ENCODE measurements around the gene RFX7.

DNA sequence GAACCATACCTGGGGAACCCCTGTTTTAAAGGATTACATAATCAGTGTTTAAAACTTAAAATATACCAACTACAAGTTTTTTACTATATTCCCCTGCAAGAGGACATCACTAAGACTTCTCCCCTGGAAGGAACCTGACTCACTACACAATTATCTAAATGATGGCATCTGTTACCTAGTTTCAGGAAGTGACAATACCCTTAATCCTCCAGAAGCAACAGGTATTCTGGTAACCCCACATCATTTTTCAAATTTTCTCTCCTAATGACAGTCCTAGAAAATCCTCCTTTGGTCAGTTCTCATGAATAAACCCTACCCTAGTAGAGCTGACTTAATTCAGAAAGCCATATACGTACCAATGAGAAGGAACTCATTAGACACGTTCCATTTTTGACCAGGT is 78.4 kb downstream of the RFX7 start:
- TF ChIP-seq, protein P1, sequence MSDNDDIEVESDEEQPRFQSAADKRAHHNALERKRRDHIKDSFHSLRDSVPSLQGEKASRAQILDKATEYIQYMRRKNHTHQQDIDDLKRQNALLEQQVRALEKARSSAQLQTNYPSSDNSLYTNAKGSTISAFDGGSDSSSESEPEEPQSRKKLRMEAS (IDR thresholded peaks at IDR 0.05) = no peak
- no peak for TF ChIP-seq JUN (IDR thresholded peaks at IDR 0.05)
- TF ChIP-seq, protein P2, sequence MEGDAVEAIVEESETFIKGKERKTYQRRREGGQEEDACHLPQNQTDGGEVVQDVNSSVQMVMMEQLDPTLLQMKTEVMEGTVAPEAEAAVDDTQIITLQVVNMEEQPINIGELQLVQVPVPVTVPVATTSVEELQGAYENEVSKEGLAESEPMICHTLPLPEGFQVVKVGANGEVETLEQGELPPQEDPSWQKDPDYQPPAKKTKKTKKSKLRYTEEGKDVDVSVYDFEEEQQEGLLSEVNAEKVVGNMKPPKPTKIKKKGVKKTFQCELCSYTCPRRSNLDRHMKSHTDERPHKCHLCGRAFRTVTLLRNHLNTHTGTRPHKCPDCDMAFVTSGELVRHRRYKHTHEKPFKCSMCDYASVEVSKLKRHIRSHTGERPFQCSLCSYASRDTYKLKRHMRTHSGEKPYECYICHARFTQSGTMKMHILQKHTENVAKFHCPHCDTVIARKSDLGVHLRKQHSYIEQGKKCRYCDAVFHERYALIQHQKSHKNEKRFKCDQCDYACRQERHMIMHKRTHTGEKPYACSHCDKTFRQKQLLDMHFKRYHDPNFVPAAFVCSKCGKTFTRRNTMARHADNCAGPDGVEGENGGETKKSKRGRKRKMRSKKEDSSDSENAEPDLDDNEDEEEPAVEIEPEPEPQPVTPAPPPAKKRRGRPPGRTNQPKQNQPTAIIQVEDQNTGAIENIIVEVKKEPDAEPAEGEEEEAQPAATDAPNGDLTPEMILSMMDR (IDR thresholded peaks at IDR 0.05) = no peak
- no peak for TF ChIP-seq HDAC2 (IDR thresholded peaks at IDR 0.05)
- TF ChIP-seq RAD21 (conservative IDR thresholded peaks at IDR 0.05 in 1 of 2, IDR thresholded peaks at IDR 0.05 in 1 of 2) = no peak
- no peak for TF ChIP-seq ESRRA (IDR thresholded peaks at IDR 0.05; ENCODE audit: borderline replicate concordance, low read length)
- no peak for TF ChIP-seq MYC (IDR thresholded peaks at IDR 0.05; ENCODE audit: borderline replicate concordance, low read length)
- TF ChIP-seq, protein P3, sequence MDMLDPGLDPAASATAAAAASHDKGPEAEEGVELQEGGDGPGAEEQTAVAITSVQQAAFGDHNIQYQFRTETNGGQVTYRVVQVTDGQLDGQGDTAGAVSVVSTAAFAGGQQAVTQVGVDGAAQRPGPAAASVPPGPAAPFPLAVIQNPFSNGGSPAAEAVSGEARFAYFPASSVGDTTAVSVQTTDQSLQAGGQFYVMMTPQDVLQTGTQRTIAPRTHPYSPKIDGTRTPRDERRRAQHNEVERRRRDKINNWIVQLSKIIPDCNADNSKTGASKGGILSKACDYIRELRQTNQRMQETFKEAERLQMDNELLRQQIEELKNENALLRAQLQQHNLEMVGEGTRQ (IDR thresholded peaks at IDR 0.05) = no peak
- no peak for TF ChIP-seq POLR2A (IDR thresholded peaks at IDR 0.05; ENCODE audit: low read length)
- TF ChIP-seq EP300 (IDR thresholded peaks at IDR 0.05) = no peak
- no peak for TF ChIP-seq FOXS1 (CRISPR knock-in tag; IDR thresholded peaks at IDR 0.05)
- TF ChIP-seq, protein P4, sequence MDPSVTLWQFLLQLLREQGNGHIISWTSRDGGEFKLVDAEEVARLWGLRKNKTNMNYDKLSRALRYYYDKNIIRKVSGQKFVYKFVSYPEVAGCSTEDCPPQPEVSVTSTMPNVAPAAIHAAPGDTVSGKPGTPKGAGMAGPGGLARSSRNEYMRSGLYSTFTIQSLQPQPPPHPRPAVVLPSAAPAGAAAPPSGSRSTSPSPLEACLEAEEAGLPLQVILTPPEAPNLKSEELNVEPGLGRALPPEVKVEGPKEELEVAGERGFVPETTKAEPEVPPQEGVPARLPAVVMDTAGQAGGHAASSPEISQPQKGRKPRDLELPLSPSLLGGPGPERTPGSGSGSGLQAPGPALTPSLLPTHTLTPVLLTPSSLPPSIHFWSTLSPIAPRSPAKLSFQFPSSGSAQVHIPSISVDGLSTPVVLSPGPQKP (IDR thresholded peaks at IDR 0.05; ENCODE audit: low read depth, low read length) = no peak
- TF ChIP-seq SMC3 (IDR thresholded peaks at IDR 0.05) = no peak

Data from A549 (cell line).